ENCODE measurements around the gene PPP1R15B. TPM values are rescaled to one million over a fixed set of nuclear protein-coding genes. Genes with fewer than 3 reads are reported as not detected.

Gene PPP1R15B
- total and polyA plus RNA-seq, 4 donors, result 6.8 to 59.9 (median 26.5) TPM

- Histone ChIP-seq H3K9me3 (ENCODE audit: control insufficient read depth, low read length) (no peaks in the 10 kb centered on the region), H3K27me3 (ENCODE audit: control insufficient read depth in 1 of 2, insufficient read depth in 2 of 2, low read length in 1 of 2) (no peaks in the 10 kb centered on the region), H3K4me3 (ENCODE audit: low read length in 2 of 2) (no peak overlapping the region), H3K36me3 (ENCODE audit: control insufficient read depth in 1 of 2, insufficient read depth in 2 of 2, low read length in 1 of 2) (no peaks in the 10 kb centered on the region), H3K4me1 (ENCODE audit: control insufficient read depth in 1 of 2, insufficient read depth in 2 of 2, low read length in 2 of 2) (no peaks in the 10 kb centered on the region), H3K27ac (ENCODE audit: low read depth in 1 of 2, low read length in 2 of 2) (no peak overlapping the region)
- intact Hi-C loops (cut with DNase I), result loop anchor here (2.0 to 5.0 kb wide), 4 partner anchors 103 to 199 kb away; partner anchors contain the start of gene GOLT1A (in 1 of the 2)
- DNase-seq, result no peak
- no peak for ATAC-seq (ENCODE audit: low FRiP score)
- 91% methylated on average over 10 of the region's 10 CpGs for WGBS, 2 donors
These were observed 49.8 kb downstream of the PPP1R15B start for GRCh38 chr1:204361781-204362180.

- ATAC-seq (ENCODE audit: low FRiP score), result no peak
These were observed 50.3 kb downstream of the PPP1R15B start for GRCh38 chr1:204361341-204361771.

GRCh38 chr1:204360314-204360713 lies 51.3 kb downstream of the PPP1R15B start:
- H3K27ac ChIP-seq (ENCODE audit: low read depth in 1 of 2, low read length in 2 of 2), result no peak overlapping the region
- H3K4me3 ChIP-seq (ENCODE audit: low read length in 2 of 2), result no peak overlapping the region
- no peak for DNase-seq
- no peaks in the 10 kb centered on the region for H3K27me3 ChIP-seq (ENCODE audit: control insufficient read depth in 1 of 2, insufficient read depth in 2 of 2, low read length in 1 of 2)
- no peak for ATAC-seq (ENCODE audit: low FRiP score)
- no peaks in the 10 kb centered on the region for H3K4me1 ChIP-seq (ENCODE audit: control insufficient read depth in 1 of 2, insufficient read depth in 2 of 2, low read length in 2 of 2)
- no peaks in the 10 kb centered on the region for H3K9me3 ChIP-seq (ENCODE audit: control insufficient read depth, low read length)
- 70 to 79% methylated on average over 4 of the region's 4 CpGs for WGBS, 2 donors
- intact Hi-C loops (cut with DNase I), result loop anchor here in 1 of 2 donors (5.0 kb wide), 1 partner anchor 148 kb away; the partner anchor contains the start of gene GOLT1A
- H3K36me3 ChIP-seq (ENCODE audit: control insufficient read depth in 1 of 2, insufficient read depth in 2 of 2, low read length in 1 of 2), result no peaks in the 10 kb centered on the region

More at GRCh38 chr1:204361341-204361771, 50.3 kb downstream of the PPP1R15B start:
- 88 to 94% methylated on average over 2 of the region's 2 CpGs for WGBS, 2 donors
- Histone ChIP-seq H3K9me3 (ENCODE audit: control insufficient read depth, low read length) (no peaks in the 10 kb centered on the region), H3K27me3 (ENCODE audit: control insufficient read depth in 1 of 2, insufficient read depth in 2 of 2, low read length in 1 of 2) (no peaks in the 10 kb centered on the region), H3K27ac (ENCODE audit: low read depth in 1 of 2, low read length in 2 of 2) (no peak overlapping the region), H3K4me1 (ENCODE audit: control insufficient read depth in 1 of 2, insufficient read depth in 2 of 2, low read length in 2 of 2) (no peaks in the 10 kb centered on the region), H3K36me3 (ENCODE audit: control insufficient read depth in 1 of 2, insufficient read depth in 2 of 2, low read length in 1 of 2) (no peaks in the 10 kb centered on the region), H3K4me3 (ENCODE audit: low read length in 2 of 2) (no peak overlapping the region)
- no peak for DNase-seq
- intact Hi-C loops (cut with DNase I), result loop anchor here in 1 of 2 donors (5.0 kb wide), 1 partner anchor 149 kb away; the partner anchor contains the start of gene GOLT1A

GRCh38 chr1:204359474-204360255 lies 52.0 kb downstream of the PPP1R15B start, which contains the start of gene PLEKHA6:
TSS of gene PLEKHA6 (minus strand) at chr1:204359929. CDS start at chr1:204273727, 86,202 bp downstream.
- 5 to 8% methylated on average over 20 of the region's 20 CpGs for WGBS, 2 donors
- H3K27ac ChIP-seq (ENCODE audit: low read depth in 1 of 2, low read length in 2 of 2), result no peak within 1 kb of the TSS
- ATAC-seq (ENCODE audit: low FRiP score), result peak; percentile 34

GRCh38 chr1:204359131-204359473 lies 52.5 kb downstream of the PPP1R15B start:
- intact Hi-C loops (cut with DNase I), result no loop called here
- H3K27me3 ChIP-seq (ENCODE audit: control insufficient read depth in 1 of 2, insufficient read depth in 2 of 2, low read length in 1 of 2), result no peaks in the 10 kb centered on the region
- DNase-seq (no peak), ATAC-seq (ENCODE audit: low FRiP score) (no peak)
- no peaks in the 10 kb centered on the region for H3K36me3 ChIP-seq (ENCODE audit: control insufficient read depth in 1 of 2, insufficient read depth in 2 of 2, low read length in 1 of 2)
- no peak overlapping the region for H3K4me3 ChIP-seq (ENCODE audit: low read length in 2 of 2)
- H3K9me3 ChIP-seq (ENCODE audit: control insufficient read depth, low read length), result no peaks in the 10 kb centered on the region
- no peaks in the 10 kb centered on the region for H3K4me1 ChIP-seq (ENCODE audit: control insufficient read depth in 1 of 2, insufficient read depth in 2 of 2, low read length in 2 of 2)
- 13 to 18% methylated on average over 5 of the region's 5 CpGs for WGBS, 2 donors
- no peak overlapping the region for H3K27ac ChIP-seq (ENCODE audit: low read depth in 1 of 2, low read length in 2 of 2)

More at GRCh38 chr1:204359474-204360255, 52.0 kb downstream of the PPP1R15B start, which contains the start of gene PLEKHA6:
- H3K27me3 ChIP-seq (ENCODE audit: control insufficient read depth in 1 of 2, insufficient read depth in 2 of 2, low read length in 1 of 2), result no peaks in the 10 kb centered on the region
- peak in 1 of 2 donors; percentile 17 for DNase-seq
- intact Hi-C loops (cut with DNase I), result loop anchor here in 1 of 2 donors (5.0 kb wide), 1 partner anchor 147 kb away; the partner anchor contains the start of gene GOLT1A
- H3K4me1 ChIP-seq (ENCODE audit: control insufficient read depth in 1 of 2, insufficient read depth in 2 of 2, low read length in 2 of 2), result no peaks in the 10 kb centered on the region
- no peaks in the 10 kb centered on the region for H3K36me3 ChIP-seq (ENCODE audit: control insufficient read depth in 1 of 2, insufficient read depth in 2 of 2, low read length in 1 of 2)
- no peaks in the 10 kb centered on the region for H3K9me3 ChIP-seq (ENCODE audit: control insufficient read depth, low read length)
- no peak within 1 kb of the TSS for H3K4me3 ChIP-seq (ENCODE audit: low read length in 2 of 2)

- Histone ChIP-seq H3K27me3 (ENCODE audit: control insufficient read depth in 1 of 2, insufficient read depth in 2 of 2, low read length in 1 of 2) (no peaks in the 10 kb centered on the region), H3K4me1 (ENCODE audit: control insufficient read depth in 1 of 2, insufficient read depth in 2 of 2, low read length in 2 of 2) (no peaks in the 10 kb centered on the region), H3K4me3 (ENCODE audit: low read length in 2 of 2) (no peak overlapping the region), H3K36me3 (ENCODE audit: control insufficient read depth in 1 of 2, insufficient read depth in 2 of 2, low read length in 1 of 2) (no peaks in the 10 kb centered on the region), H3K9me3 (ENCODE audit: control insufficient read depth, low read length) (no peaks in the 10 kb centered on the region), H3K27ac (ENCODE audit: low read depth in 1 of 2, low read length in 2 of 2) (no peak overlapping the region)
- intact Hi-C loops (cut with DNase I), result no loop called here
- 15 to 30% methylated on average over 3 to 5 of the region's 5 CpGs for WGBS, 2 donors
- DNase-seq (no peak), ATAC-seq (ENCODE audit: low FRiP score) (no peak)
These were observed 53.0 kb downstream of the PPP1R15B start for GRCh38 chr1:204358605-204359004.

- DNase-seq, result peak in 1 of 2 donors; percentile 63
- Histone ChIP-seq H3K4me1 (ENCODE audit: control insufficient read depth in 1 of 2, insufficient read depth in 2 of 2, low read length in 2 of 2) (no peaks in the 10 kb centered on the region), H3K27me3 (ENCODE audit: control insufficient read depth in 1 of 2, insufficient read depth in 2 of 2, low read length in 1 of 2) (no peaks in the 10 kb centered on the region), H3K9me3 (ENCODE audit: control insufficient read depth, low read length) (no peaks in the 10 kb centered on the region), H3K27ac (ENCODE audit: low read depth in 1 of 2, low read length in 2 of 2) (no peak overlapping the region), H3K36me3 (ENCODE audit: control insufficient read depth in 1 of 2, insufficient read depth in 2 of 2, low read length in 1 of 2) (no peaks in the 10 kb centered on the region), H3K4me3 (ENCODE audit: low read length in 2 of 2) (no peak overlapping the region)
- WGBS, 2 donors, result 78 to 81% methylated on average over 23 of the region's 23 CpGs
- intact Hi-C loops (cut with DNase I), result no loop called here
- ATAC-seq (ENCODE audit: low FRiP score), result peak; percentile 47
These were observed 53.8 kb downstream of the PPP1R15B start for GRCh38 chr1:204357551-204358490.

GRCh38 chr1:204356997-204357396 lies 54.6 kb downstream of the PPP1R15B start:
- no peaks in the 10 kb centered on the region for H3K9me3 ChIP-seq (ENCODE audit: control insufficient read depth, low read length)
- intact Hi-C loops (cut with DNase I), result no loop called here
- H3K4me3 ChIP-seq (ENCODE audit: low read length in 2 of 2), result no peak overlapping the region
- 73 to 75% methylated on average over 4 of the region's 4 CpGs for WGBS, 2 donors
- no peaks in the 10 kb centered on the region for H3K36me3 ChIP-seq (ENCODE audit: control insufficient read depth in 1 of 2, insufficient read depth in 2 of 2, low read length in 1 of 2)
- ATAC-seq (ENCODE audit: low FRiP score) (no peak), DNase-seq (no peak)
- H3K27ac ChIP-seq (ENCODE audit: low read depth in 1 of 2, low read length in 2 of 2), result no peak overlapping the region
- H3K27me3 ChIP-seq (ENCODE audit: control insufficient read depth in 1 of 2, insufficient read depth in 2 of 2, low read length in 1 of 2), result no peaks in the 10 kb centered on the region
- no peaks in the 10 kb centered on the region for H3K4me1 ChIP-seq (ENCODE audit: control insufficient read depth in 1 of 2, insufficient read depth in 2 of 2, low read length in 2 of 2)

All from aorta (tissue), 5 donors.